Natural killer cell (primary cell): ENCODE results near the gene PLAA. TPM values are rescaled to one million over a fixed set of nuclear protein-coding genes. Genes with fewer than 3 reads are reported as not detected.

Source experiments
- ATAC-seq, 3 donors: fragments of 150-1000 bp in 2 of 3; fragments of 200-7000 bp in 1 of 3; cut with Tn5 transposase; 1 replicate in 1 of 3; 2 replicates in 2 of 3; pipeline ENCODE4 v1.10.0; 2021; ENCODE audit warnings: mild to moderate bottlenecking in 2 of 3, moderate library complexity in 2 of 3
- DNase-seq, 2 donors: peaks; one replicate each; pipeline versions ENCODE4 v3.0.0 to v3.0.0-alpha.2; 2013 to 2021; ENCODE audit warnings: mixed read lengths in 1 of 2
- H3K27ac ChIP-seq: one replicate; pipeline ENCODE4 v1.5.1; 2013; ENCODE audit warnings: mild to moderate bottlenecking, low read length
- H3K27me3 ChIP-seq: one replicate; pipeline ENCODE4 v1.6.1; 2013; ENCODE audit warnings: low read length; ENCODE audit not compliant: control insufficient read depth, insufficient read depth
- H3K36me3 ChIP-seq: one replicate; pipeline ENCODE4 v1.6.1; 2013; ENCODE audit warnings: low read length; ENCODE audit not compliant: control insufficient read depth, insufficient read depth
- H3K4me1 ChIP-seq: one replicate; pipeline ENCODE4 v1.6.1; 2013; ENCODE audit warnings: low read length; ENCODE audit not compliant: control insufficient read depth, insufficient read depth
- H3K4me3 ChIP-seq: one replicate; pipeline ENCODE4 v1.5.1; 2013; ENCODE audit warnings: low read length
- H3K9me3 ChIP-seq: one replicate; pipeline ENCODE4 v1.6.1; 2013; ENCODE audit warnings: low read length; ENCODE audit not compliant: control insufficient read depth, insufficient read depth
- H3K27ac Mint-ChIP-seq, 2 donors: one replicate each; pipeline ENCODE4 v1.8.0; 2022; ENCODE audit warnings: mild to moderate bottlenecking in 2 of 2, mixed read lengths in 2 of 2, moderate library complexity in 1 of 2
- H3K27me3 Mint-ChIP-seq, 2 donors: one replicate each; pipeline ENCODE4 v1.8.0; 2022; ENCODE audit warnings: low read depth in 2 of 2, mixed read lengths in 2 of 2
- H3K36me3 Mint-ChIP-seq: one replicate; pipeline ENCODE4 v1.8.0; 2022; ENCODE audit warnings: mixed read lengths
- H3K4me1 Mint-ChIP-seq, 2 donors: one replicate each; pipeline ENCODE4 v1.8.0; 2022; ENCODE audit warnings: mixed read lengths in 2 of 2
- H3K4me3 Mint-ChIP-seq: one replicate; pipeline ENCODE4 v1.8.0; 2022; ENCODE audit warnings: mild to moderate bottlenecking, moderate library complexity, mixed read lengths
- H3K9me3 Mint-ChIP-seq, 2 donors: one replicate each; pipeline ENCODE4 v1.8.0; 2022; ENCODE audit warnings: mixed read lengths in 2 of 2
- CTCF ChIP-seq: fragments of 200-600 bp; IDR thresholded peaks from one replicate; pipeline ENCODE4 v1.8.0; 2022; ENCODE audit warnings: antibody characterized with exemption
- WGBS: methylation state at CpG from one replicate; pipeline ENCODE4 v1.1.7; 2013; ENCODE audit warnings: missing lambda C conversion rate; ENCODE audit not compliant: insufficient coverage; 5-methylcytosine and 5-hydroxymethylcytosine counted together
- intact Hi-C: fragments of 100-400 bp; cut with micrococcal nuclease; formaldehyde crosslinking; loops from one replicate; pipeline ENCODE4 v1.14.2; 2022
- total RNA-seq, 4 donors: library from RNA; stranded (reverse); fragments of 120-200 nt in 1 of 4; gene quantifications; one replicate each; pipeline versions ENCODE4 v1.2.3 to v1.2.4, GENCODE V29; 2013 to 2022

PLAA gene
- total RNA-seq, 3 donors from 2014 or later (not counting 1 experiment from before 2014, with no cell fraction given) = 38.1 to 51.2 (median 45.5) TPM

- Mint-ChIP-seq H3K36me3 (peaks cover 7% of the 10 kb centered on the region), H3K27me3 (no peaks in the 10 kb centered on the region), H3K4me3 (peak overlapping the region; percentile 100), H3K27ac (peak overlapping the region; percentile 99), H3K4me1 (peaks cover 29 to 31% of the 10 kb centered on the region in 2 donors), H3K9me3 (peaks cover 2 to 7% of the 10 kb centered on the region in 2 donors)
- no peaks in the 10 kb centered on the region for H3K27me3 ChIP-seq
- peaks cover 14% of the 10 kb centered on the region for H3K4me1 ChIP-seq
- intact Hi-C loops = loop anchor here (2.0 kb wide), 1 partner anchor 64 kb away; the partner anchor contains the start of gene IFT74
- 40% methylated on average over 4 of the region's 7 CpGs for WGBS
- ATAC-seq (peak in 1 of 3 donors; percentile 0), DNase-seq (no peak)
- H3K27ac ChIP-seq = peak overlapping the region; percentile 94
- no peaks in the 10 kb centered on the region for H3K9me3 ChIP-seq
- H3K36me3 ChIP-seq = no peaks in the 10 kb centered on the region
- no peak for TF ChIP-seq CTCF
- H3K4me3 ChIP-seq = peak overlapping the region; percentile 95
These were observed 53.9 kb downstream of the PLAA start for GRCh38 chr9:26893030-26893676.

GRCh38 chr9:26892251-26893029 lies 54.6 kb downstream of the PLAA start, which contains the start of gene CAAP1:
CAAP1 (minus strand) TSS chr9:26892802; CDS start chr9:26892715, 87 bp downstream.
- under 1% methylated on average over 65 of the region's 70 CpGs for WGBS
- Mint-ChIP-seq H3K27me3 (no peaks in the 10 kb centered on the region), H3K36me3 (peaks cover 7% of the 10 kb centered on the region), H3K4me3 (peak within 1 kb of the TSS; percentile 100), H3K27ac (peak within 1 kb of the TSS; percentile 99), H3K4me1 (peaks cover 32 to 35% of the 10 kb centered on the region in 2 donors), H3K9me3 (peaks cover 2 to 7% of the 10 kb centered on the region in 2 donors)
- Histone ChIP-seq H3K27ac (peak within 1 kb of the TSS; percentile 94), H3K9me3 (no peaks in the 10 kb centered on the region), H3K27me3 (no peaks in the 10 kb centered on the region), H3K4me3 (peak within 1 kb of the TSS; percentile 95), H3K36me3 (no peaks in the 10 kb centered on the region), H3K4me1 (peaks cover 14% of the 10 kb centered on the region)
- peak; percentile 93 to 97 (median 94) for ATAC-seq
- TF ChIP-seq CTCF = peak; percentile 48
- DNase-seq = peak; percentile 91 to 96
- intact Hi-C loops = loop anchor here (1.0 to 2.0 kb wide), 3 partner anchors 55 to 681 kb away; partner anchors contain the start of genes C9orf72, IFT74 and PLAA

GRCh38 chr9:26891726-26892125 lies 55.3 kb downstream of the PLAA start:
- H3K27me3 ChIP-seq = no peaks in the 10 kb centered on the region
- Mint-ChIP-seq H3K27ac (peak overlapping the region; percentile 99), H3K4me1 (peaks cover 32 to 35% of the 10 kb centered on the region in 2 donors), H3K27me3 (no peaks in the 10 kb centered on the region), H3K9me3 (peaks cover 2 to 7% of the 10 kb centered on the region in 2 donors), H3K4me3 (peak overlapping the region; percentile 100), H3K36me3 (peaks cover 7% of the 10 kb centered on the region)
- ATAC-seq (no peak), DNase-seq (no peak)
- under 1% methylated on average over 14 of the region's 14 CpGs for WGBS
- H3K4me1 ChIP-seq = peaks cover 14% of the 10 kb centered on the region
- intact Hi-C loops = loop anchor here (1.0 to 2.0 kb wide), 3 partner anchors 56 to 682 kb away; partner anchors contain the start of genes C9orf72, IFT74 and PLAA
- peak overlapping the region; percentile 95 for H3K4me3 ChIP-seq
- no peak for TF ChIP-seq CTCF
- H3K27ac ChIP-seq = peak overlapping the region; percentile 94
- H3K36me3 ChIP-seq = no peaks in the 10 kb centered on the region
- no peaks in the 10 kb centered on the region for H3K9me3 ChIP-seq
